T-helper 2 cell treated with Interferon-gamma antibody and Interleukin-4, amounts not matched to agents 5 μg/mL and 100 μg/mL, for 36 hours (primary cell): ENCODE results near the gene LSP1.

Experiments used
- DNase-seq: peaks from one replicate; pipeline ENCODE4 v3.0.0; 2021; ENCODE audit warnings: low spot score
- H3K27ac Mint-ChIP-seq: one replicate; pipeline ENCODE4 v1.8.0; 2021; ENCODE audit warnings: mild to moderate bottlenecking, mixed read lengths
- H3K27me3 Mint-ChIP-seq: one replicate; pipeline ENCODE4 v1.8.0; 2021; ENCODE audit warnings: low read depth, mixed read lengths
- H3K36me3 Mint-ChIP-seq: one replicate; pipeline ENCODE4 v1.8.0; 2021; ENCODE audit warnings: low read depth, mixed read lengths
- H3K4me1 Mint-ChIP-seq: one replicate; pipeline ENCODE4 v1.8.0; 2021; ENCODE audit warnings: low read depth, mixed read lengths
- H3K4me3 Mint-ChIP-seq: one replicate; pipeline ENCODE4 v1.8.0; 2022; ENCODE audit warnings: mild to moderate bottlenecking, moderate library complexity, mixed read lengths
- H3K9me3 Mint-ChIP-seq: one replicate; pipeline ENCODE4 v1.8.0; 2021; ENCODE audit warnings: mixed read lengths

The LSP1 gene

GRCh38 chr11:1923201-1923956 lies 70.5 kb downstream of the LSP1 start:
- DNase-seq, result no peak
- Mint-ChIP-seq H3K36me3 (no peaks in the 10 kb centered on the region), H3K4me1 (peaks cover 3% of the 10 kb centered on the region), H3K9me3 (no peaks in the 10 kb centered on the region), H3K27ac (no peak overlapping the region), H3K27me3 (no peaks in the 10 kb centered on the region), H3K4me3 (no peak overlapping the region)

- H3K27ac Mint-ChIP-seq, result no peak overlapping the region
- no peak overlapping the region for H3K4me3 Mint-ChIP-seq
- no peaks in the 10 kb centered on the region for H3K27me3 Mint-ChIP-seq
- no peak for DNase-seq
- H3K36me3 Mint-ChIP-seq, result no peaks in the 10 kb centered on the region
- peaks cover 3% of the 10 kb centered on the region for H3K4me1 Mint-ChIP-seq
- H3K9me3 Mint-ChIP-seq, result no peaks in the 10 kb centered on the region
These were observed 71.3 kb downstream of the LSP1 start for GRCh38 chr11:1924181-1924580.

DNA sequence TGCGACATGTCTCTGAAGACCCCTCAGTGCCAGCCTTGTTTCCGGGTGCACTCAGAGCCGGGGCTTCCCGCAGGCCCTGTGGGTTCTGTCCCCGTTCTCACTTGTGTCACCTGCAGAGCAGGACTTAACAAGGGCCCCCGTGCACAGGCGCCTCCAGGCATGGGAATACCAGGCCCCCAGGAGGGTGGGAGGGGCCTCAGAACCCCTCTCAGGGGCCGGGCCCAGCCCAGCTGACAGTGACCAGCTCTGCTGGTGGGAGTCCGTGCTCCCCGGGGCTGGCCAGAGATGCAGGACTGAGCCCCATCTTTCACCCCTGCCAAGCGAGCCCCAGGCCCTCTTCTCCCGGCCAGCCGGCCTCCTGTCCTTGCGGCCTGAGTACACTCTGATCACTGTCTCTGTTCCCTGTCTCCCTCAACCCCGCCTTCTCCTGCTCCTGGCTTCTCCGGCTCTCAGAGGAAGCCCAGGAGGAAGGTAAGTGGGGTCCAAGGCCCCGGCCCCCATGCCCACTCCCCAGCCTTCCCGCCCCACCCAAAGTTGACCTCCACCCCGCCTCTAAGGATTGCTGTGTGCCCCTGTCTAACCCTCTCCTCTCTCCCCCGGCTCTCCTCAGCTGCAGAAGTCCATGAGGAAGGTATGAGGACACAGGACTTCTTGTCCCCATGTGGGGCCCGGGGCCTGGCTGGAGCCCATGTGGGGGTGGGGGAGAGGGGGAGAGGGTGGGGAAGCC lies 71.9 kb downstream of the LSP1 start:
- H3K36me3 Mint-ChIP-seq, result no peaks in the 10 kb centered on the region
- no peaks in the 10 kb centered on the region for H3K27me3 Mint-ChIP-seq
- H3K4me1 Mint-ChIP-seq, result peaks cover 3% of the 10 kb centered on the region
- H3K9me3 Mint-ChIP-seq, result no peaks in the 10 kb centered on the region
- H3K27ac Mint-ChIP-seq, result no peak overlapping the region
- no peak overlapping the region for H3K4me3 Mint-ChIP-seq
- DNase-seq, result no peak

- H3K36me3 Mint-ChIP-seq, result no peaks in the 10 kb centered on the region
- H3K9me3 Mint-ChIP-seq, result no peaks in the 10 kb centered on the region
- no peaks in the 10 kb centered on the region for H3K27me3 Mint-ChIP-seq
- H3K27ac Mint-ChIP-seq, result no peak overlapping the region
- no peak overlapping the region for H3K4me3 Mint-ChIP-seq
- H3K4me1 Mint-ChIP-seq, result peaks cover 4% of the 10 kb centered on the region
- DNase-seq, result no peak
These were observed 72.7 kb downstream of the LSP1 start for GRCh38 chr11:1925373-1926155.

- Mint-ChIP-seq H3K27ac (no peak overlapping the region), H3K4me1 (peaks cover 4% of the 10 kb centered on the region), H3K27me3 (peaks cover under 1% of the 10 kb centered on the region), H3K36me3 (no peaks in the 10 kb centered on the region), H3K4me3 (no peak overlapping the region), H3K9me3 (no peaks in the 10 kb centered on the region)
- DNase-seq, result no peak
These were observed 73.5 kb downstream of the LSP1 start for GRCh38 chr11:1926156-1927025.

- H3K36me3 Mint-ChIP-seq, result no peaks in the 10 kb centered on the region
These were observed 74.4 kb downstream of the LSP1 start for GRCh38 chr11:1927026-1927847.

DNA sequence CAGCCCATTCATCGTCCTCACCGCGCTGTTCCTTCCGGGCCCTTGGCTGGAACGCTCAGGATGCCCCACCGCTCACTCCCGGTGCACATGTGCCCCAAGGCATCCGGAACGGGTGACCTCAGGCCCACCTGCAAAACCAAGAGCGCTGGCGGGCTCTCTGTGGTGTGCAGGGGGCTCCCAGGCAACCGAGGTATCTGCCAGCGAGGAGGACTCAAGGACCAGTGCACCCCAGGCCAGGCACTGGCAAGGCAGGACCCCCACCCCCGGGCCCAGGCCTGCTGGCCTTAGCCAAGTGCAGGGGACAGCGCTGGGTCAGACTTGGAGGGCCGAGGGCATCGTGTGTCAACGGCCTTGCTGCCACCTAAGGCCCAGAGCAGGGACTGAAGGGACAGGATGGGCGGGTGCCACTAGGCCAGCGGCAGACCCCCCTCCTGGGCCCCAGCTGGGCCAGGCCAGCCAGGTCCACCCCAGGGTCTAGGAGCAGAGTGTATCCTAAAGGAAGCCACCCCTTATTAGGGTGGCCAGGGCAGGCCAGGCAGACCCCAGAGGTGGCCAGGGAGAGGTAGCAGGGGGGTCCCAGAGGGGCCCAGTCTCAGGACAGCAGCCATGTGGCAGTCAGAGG lies 75.1 kb downstream of the LSP1 start:
- peaks cover 2% of the 10 kb centered on the region for H3K4me1 Mint-ChIP-seq
- H3K9me3 Mint-ChIP-seq, result no peaks in the 10 kb centered on the region
- H3K27me3 Mint-ChIP-seq, result peaks cover 6% of the 10 kb centered on the region
- H3K36me3 Mint-ChIP-seq, result no peaks in the 10 kb centered on the region
- no peak overlapping the region for H3K4me3 Mint-ChIP-seq
- no peak overlapping the region for H3K27ac Mint-ChIP-seq
- no peak for DNase-seq

More at GRCh38 chr11:1927026-1927847, 74.4 kb downstream of the LSP1 start:
- H3K27me3 Mint-ChIP-seq, result peaks cover 6% of the 10 kb centered on the region
- peaks cover 4% of the 10 kb centered on the region for H3K4me1 Mint-ChIP-seq
- H3K9me3 Mint-ChIP-seq, result no peaks in the 10 kb centered on the region
- H3K27ac Mint-ChIP-seq, result no peak overlapping the region
- no peak overlapping the region for H3K4me3 Mint-ChIP-seq
- no peak for DNase-seq

DNA sequence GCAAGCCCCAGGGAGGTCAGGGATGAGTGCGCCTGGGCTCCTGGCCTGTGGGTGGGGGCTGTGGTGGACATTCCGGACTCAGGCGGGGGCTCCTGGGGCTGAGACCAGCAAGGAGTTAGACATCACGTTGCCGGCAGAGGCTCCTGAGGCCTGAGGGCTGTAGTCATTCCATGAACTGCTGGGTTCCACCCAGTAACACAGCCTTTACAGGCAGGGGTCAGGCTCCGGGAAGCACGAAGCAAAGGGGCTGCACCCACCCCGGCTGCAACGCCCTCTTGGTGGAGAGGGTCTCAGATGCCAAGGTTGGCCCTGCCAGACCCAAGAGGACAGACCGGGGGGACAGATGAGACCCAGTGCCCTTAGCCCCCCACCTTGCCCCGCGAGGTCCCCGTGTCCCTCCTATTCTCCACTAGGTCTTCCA lies 75.6 kb downstream of the LSP1 start:
- Mint-ChIP-seq H3K9me3 (no peaks in the 10 kb centered on the region), H3K4me3 (no peak overlapping the region), H3K27ac (no peak overlapping the region), H3K36me3 (no peaks in the 10 kb centered on the region), H3K27me3 (peaks cover 11% of the 10 kb centered on the region), H3K4me1 (peaks cover 2% of the 10 kb centered on the region)
- no peak for DNase-seq

DNA sequence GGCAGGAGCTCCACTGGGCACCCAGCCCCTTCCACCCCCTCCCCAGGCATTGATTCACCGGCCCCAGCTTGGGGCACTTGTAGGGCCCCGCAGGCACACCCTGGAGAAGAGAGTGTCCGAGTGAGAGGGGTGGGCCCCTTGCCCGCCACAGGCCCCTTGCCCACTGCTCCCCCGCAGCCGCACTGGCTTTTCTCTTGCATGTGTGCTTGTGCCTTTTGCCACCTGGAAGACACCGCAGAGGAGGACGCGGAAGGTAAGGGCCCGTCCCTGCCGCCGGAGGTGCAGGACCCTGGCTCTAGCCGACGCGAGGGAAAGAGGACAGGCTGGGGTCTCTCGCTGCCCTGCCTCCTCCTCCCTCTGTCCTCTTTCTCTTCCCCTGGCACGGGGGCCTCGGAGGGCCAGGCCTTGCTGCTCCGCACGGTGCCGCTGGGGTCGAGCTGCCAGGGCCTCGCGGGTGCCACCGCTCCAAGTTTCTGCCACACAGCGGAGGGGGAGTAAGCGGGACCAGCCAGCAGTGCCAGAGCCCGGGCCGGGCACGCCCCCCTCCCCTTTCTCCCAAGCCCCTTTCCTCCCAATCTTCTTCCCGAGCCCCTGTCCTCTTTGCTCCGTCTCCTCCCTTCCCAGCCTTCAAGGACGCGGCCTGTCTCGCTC lies 76.1 kb downstream of the LSP1 start:
- peaks cover 13% of the 10 kb centered on the region for H3K27me3 Mint-ChIP-seq
- no peak for DNase-seq
- no peak overlapping the region for H3K27ac Mint-ChIP-seq
- H3K36me3 Mint-ChIP-seq, result no peaks in the 10 kb centered on the region
- no peaks in the 10 kb centered on the region for H3K9me3 Mint-ChIP-seq
- H3K4me3 Mint-ChIP-seq, result no peak overlapping the region
- H3K4me1 Mint-ChIP-seq, result peaks cover 2% of the 10 kb centered on the region

GRCh38 chr11:1929621-1930461 lies 77.0 kb downstream of the LSP1 start:
- Mint-ChIP-seq H3K9me3 (no peaks in the 10 kb centered on the region), H3K27me3 (peaks cover 13% of the 10 kb centered on the region), H3K4me3 (no peak overlapping the region), H3K4me1 (peaks cover 2% of the 10 kb centered on the region), H3K36me3 (no peaks in the 10 kb centered on the region), H3K27ac (no peak overlapping the region)
- DNase-seq, result no peak

GRCh38 chr11:1930462-1930830 lies 77.6 kb downstream of the LSP1 start:
- H3K27me3 Mint-ChIP-seq, result peaks cover 13% of the 10 kb centered on the region
- H3K9me3 Mint-ChIP-seq, result no peaks in the 10 kb centered on the region
- peaks cover 2% of the 10 kb centered on the region for H3K4me1 Mint-ChIP-seq
- no peak for DNase-seq
- no peak overlapping the region for H3K4me3 Mint-ChIP-seq
- peak overlapping the region; percentile 36 for H3K27ac Mint-ChIP-seq
- H3K36me3 Mint-ChIP-seq, result no peaks in the 10 kb centered on the region
